DMS53 (cell line): ENCODE measurements around the gene PLB1.
A peak's percentile ranks its signal among the peaks of the same experiment; 100 is the strongest.

ENCODE experiments used
- DNase-seq: peaks from one replicate; lab custom pipeline; 2025; lab: John Stamatoyannopoulos, UW

PLB1 gene

GRCh38 chr2:28627722-28628480, 132.0 kb downstream of the PLB1 start:
- DNase-seq, result no peak

DNA sequence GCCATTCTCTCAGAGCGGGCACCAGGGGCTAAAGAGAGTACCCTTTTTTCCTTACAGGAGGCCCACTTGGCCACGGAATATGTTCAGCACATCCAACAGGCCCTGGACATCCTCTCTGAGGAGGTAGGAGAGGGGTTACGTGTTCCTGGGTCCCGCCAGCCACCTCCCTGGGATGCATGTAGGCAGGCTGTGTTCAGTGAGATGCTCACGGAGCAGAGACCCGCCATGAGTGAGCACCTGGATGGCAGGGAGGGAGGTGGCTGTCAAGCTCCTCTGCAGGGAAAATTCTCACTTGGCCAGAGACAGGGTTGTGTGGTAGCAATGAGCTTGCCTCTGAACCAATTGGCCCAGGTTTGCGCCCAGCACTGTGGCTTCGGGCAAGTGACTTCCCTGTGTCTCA, 132.6 kb downstream of the PLB1 start:
- DNase-seq, result no peak

DNA sequence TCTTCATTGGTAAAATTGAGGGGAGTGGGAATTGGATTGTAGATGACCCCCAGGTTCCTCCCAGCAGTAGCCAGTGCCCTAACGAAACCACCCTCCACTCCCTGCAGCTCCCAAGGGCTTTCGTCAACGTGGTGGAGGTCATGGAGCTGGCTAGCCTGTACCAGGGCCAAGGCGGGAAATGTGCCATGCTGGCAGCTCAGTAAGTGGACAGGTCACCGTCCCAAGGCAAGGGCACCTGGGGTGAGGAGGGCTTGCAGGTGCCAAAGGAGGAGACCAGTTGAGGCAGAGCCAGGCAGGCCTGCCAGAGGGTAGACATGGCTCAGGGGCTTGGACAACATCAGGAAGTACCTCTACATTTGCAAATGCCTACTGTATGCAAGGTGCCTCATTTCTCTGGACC, 133.1 kb downstream of the PLB1 start:
- no peak for DNase-seq

- no peak for DNase-seq
These were observed 134.1 kb downstream of the PLB1 start for GRCh38 chr2:28629910-28630309.

- DNase-seq, result no peak
These were observed 134.5 kb downstream of the PLB1 start for GRCh38 chr2:28630341-28630740.

DNA sequence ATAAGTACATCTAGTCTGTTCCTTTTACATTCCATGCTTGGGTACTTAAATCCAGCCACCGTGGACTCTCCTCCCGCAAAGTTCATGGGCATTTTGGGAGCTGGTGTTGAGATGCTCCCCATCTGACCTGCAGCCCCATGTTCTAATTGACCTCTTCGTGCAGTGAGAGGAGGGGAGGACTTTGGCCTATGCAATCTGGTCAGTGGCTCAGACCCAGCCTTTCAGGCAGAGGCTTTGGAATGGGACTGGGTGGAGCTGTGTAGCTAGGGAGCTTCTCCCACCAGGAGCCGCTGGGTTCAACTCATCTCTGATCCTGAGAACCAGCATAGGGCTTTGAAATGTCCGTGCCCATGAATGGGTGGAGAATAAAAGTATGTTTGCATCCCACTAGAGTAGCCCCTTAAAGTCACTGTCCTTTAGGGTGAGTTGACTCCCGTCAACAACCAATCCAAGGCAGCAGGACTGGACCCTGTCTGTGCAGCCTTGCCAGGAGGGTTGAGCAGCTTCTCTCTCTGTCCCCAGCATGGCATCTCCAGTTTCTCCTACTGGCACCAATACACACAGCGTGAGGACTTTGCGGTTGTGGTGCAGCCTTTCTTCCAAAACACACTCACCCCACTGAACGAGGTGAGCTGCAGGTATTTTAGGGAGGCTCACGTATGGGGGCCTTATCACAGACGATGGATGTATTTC, 135.8 kb downstream of the PLB1 start:
- no peak for DNase-seq

GRCh38 chr2:28632791-28633190, 136.9 kb downstream of the PLB1 start:
- DNase-seq, result no peak

DNA sequence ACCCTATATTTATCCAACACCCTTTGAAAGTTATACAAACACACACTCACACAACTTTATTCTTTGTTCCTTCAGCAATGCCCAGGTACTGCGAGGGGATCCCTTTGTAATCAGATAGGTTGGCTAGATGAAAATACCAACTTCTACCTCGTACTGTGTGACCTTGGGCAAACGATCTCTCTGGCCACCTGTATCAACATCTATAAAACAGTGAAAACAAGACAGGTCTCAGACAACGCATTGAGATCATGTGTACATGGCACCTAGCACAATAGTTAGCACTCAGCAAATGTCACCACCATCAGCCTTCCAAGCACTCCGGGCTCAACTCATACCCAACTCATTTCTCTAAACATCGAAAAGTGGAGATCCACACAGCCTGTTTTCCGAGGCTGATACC, 137.3 kb downstream of the PLB1 start:
- peak; percentile 52 for DNase-seq

DNA sequence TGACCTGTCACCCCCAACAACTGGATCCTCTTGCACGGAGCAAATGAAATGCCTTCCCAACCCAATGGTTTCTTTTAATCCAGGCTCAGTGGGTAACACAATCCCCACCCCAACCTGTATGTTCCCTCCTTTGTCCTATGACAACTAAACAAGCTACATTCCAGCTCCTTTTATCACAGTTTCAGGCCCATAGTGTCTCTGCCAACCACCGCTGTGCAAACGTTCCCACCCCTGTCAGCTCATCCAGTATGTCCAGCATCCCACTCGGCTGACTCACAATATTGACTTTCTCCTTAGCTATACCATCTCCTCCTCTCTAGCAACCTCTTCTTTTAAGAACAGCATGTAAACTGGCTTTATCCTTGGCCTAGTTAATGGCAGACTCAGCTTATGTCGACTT, 137.9 kb downstream of the PLB1 start:
- peak; percentile 77 for DNase-seq

DNA sequence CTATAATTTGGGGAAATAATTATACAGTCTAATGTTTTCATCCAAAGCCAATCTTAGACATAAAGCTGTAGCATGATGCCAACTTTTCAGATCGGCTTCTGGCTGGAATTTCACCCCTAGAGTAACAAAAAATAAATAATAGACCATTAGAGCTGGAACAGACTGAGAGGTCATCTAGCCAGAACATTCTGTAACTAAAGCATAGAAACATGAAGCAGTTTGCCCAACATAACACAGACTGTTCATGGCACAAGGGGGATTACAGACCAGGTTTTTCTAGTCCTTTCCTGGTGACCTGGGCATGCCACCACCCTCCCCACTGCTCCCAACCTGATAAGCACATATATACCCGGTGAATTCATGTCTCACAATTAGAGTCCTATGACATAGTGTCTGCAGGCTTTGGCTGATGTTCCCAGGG, 139.3 kb downstream of the PLB1 start:
- DNase-seq, result no peak

- peak; percentile 14 for DNase-seq
These were observed 140.6 kb downstream of the PLB1 start for GRCh38 chr2:28636491-28636890.

DNA sequence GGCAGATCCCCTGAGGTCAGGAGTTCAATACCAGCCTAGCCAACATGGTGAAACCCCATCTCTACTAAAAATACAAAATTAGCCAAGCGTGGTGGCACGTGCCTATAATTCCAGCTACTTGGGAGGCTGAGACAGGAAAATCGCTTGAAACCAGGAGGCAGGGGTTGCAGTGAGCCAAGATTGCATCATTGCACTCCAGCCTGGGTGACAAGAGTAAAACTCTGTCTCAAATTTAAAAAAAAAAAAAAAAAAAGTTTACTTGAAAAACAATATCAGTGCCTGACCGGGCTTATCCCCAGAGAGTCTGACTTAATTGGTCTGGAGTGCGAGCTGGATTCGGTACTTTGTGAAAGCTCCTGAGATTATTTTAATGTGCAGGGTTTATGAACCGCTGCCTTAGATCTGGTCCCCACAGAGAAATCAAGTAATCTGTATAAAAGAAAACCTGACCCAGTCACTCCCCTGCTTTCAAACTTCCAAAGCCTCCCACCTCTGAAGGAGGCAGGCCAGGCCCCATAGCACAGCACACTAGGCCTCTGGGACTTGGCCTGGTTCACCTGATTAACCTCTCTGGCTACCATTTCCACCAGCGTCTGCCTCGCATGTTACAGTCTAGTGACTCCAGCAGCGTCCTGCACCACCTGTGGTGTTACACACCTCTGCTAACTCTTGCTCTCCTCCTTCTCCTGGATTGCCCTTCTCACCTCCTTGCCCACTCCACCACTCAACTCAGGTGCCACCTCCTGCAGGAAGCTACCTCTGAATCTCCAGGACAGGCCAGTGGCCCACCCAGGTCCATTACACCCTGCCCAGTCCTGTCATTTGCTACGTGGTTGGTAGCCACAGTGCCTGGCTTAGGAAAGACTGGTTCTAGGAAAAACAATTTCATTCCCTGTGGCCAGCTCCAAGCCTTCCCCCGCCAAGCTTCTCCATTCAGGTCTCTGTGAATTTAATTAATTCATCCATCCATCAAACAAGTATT, 141.5 kb downstream of the PLB1 start:
- no peak for DNase-seq

GRCh38 chr2:28638102-28638501, 142.2 kb downstream of the PLB1 start:
- no peak for DNase-seq

DNA sequence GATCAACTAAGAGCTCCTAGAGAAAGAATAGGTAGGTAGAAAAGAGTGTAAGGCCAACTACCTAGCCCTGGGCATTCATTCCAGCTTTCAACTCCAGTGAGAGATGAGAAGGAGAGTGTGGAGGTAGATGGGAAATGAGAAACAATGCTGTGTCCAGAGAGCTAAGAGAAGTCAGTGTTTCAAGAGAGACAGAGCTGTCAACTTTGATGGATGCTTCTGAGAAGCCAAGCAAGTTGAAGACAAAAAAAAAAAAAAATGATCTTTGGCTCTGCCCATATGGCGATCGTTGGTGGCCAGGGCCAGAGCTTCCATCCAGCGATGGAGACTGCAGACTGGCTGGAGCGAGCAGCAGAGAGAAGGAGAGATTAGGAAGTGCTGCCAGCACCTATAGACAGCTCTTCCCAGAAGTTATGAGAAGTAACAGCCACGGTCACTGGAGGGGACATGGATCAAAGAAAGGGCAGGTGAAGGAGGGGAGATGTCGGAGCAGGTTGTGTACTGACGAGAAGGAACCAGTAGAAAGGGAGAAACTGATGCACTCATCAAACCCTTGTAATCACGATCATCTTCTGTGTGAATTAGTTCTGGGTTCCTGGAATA, 143.3 kb downstream of the PLB1 start:
- no peak for DNase-seq

DNA sequence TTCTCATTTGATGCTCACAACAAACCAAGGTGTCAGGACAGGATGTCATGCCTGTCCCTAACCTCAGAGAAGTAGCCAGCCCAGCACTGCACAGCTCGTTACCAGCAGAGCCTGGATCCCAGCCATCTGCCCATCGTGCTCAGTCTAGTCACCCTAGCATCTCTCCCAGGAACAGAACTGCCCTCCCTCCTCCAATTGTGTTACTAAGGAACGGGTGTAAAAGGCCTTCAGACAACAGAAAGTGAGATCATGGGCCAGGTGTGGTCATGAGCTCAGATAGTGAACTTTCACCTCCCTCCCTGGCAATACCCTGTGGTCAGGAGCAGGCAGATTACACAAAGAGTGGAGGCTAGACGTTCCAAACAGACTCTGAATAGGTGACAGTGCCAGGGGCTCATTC, 144.0 kb downstream of the PLB1 start:
- peak; percentile 83 for DNase-seq

GRCh38 chr2:28640260-28640907, 144.5 kb downstream of the PLB1 start:
- DNase-seq, result peak; percentile 33

GRCh38 chr2:28640908-28641300, 145.0 kb downstream of the PLB1 start:
- DNase-seq, result no peak

DNA sequence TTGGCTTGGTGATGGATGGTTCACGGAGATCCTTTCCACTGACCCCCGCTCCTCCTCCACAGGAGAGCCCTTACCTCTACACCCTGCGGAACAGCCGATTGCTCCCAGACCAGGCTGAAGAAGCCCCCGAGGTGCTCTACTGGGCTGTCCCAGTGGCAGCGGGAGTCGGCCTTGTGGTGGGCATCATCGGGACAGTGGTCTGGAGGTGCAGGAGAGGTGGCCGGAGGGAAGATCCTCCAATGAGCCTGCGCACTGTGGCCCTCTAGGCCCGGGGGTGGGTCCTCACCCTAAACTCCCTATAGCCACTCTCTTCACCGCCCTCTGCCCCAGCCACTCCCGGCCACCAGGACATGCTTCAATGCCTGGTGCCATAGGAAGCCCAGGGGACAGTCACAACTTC, 146.9 kb downstream of the PLB1 start:
- no peak for DNase-seq

GRCh38 chr2:28643327-28643726, 147.5 kb downstream of the PLB1 start:
- DNase-seq, result no peak

GRCh38 chr2:28643911-28644334, 148.1 kb downstream of the PLB1 start:
- no peak for DNase-seq

- DNase-seq, result no peak
These were observed 148.9 kb downstream of the PLB1 start for GRCh38 chr2:28644760-28645159.

DNA sequence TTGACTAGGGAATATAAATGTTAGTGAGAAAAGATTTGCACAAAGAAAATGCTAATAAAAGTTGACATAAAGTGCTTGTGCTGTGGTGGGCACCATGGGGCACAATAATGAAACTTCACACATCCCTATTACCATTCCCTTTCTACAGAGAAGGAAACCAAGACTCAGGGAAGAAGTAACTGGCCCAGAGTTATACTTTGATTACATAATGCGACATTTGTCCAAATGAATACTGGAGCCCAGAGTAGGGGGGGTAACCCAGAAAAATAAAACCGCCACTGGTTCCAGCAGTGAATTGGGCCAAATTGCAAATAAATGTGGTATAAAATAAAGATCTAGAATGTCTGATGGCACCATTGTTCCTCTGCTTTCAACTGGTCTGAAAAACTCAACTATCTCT, 149.7 kb downstream of the PLB1 start:
- DNase-seq, result no peak
